Raji (cell line): Measurements from ENCODE around the gene ACTG1.
A peak's percentile ranks its signal among the peaks of the same experiment; 100 is the strongest.

ENCODE experiments used
- POLR2A ChIP-seq: IDR thresholded peaks from 2 replicates; pipeline ENCODE4 v1.6.1; 2011; ENCODE audit warnings: low read depth, low read length, control low read depth; ENCODE audit not compliant: insufficient read depth

Gene ACTG1

DNA sequence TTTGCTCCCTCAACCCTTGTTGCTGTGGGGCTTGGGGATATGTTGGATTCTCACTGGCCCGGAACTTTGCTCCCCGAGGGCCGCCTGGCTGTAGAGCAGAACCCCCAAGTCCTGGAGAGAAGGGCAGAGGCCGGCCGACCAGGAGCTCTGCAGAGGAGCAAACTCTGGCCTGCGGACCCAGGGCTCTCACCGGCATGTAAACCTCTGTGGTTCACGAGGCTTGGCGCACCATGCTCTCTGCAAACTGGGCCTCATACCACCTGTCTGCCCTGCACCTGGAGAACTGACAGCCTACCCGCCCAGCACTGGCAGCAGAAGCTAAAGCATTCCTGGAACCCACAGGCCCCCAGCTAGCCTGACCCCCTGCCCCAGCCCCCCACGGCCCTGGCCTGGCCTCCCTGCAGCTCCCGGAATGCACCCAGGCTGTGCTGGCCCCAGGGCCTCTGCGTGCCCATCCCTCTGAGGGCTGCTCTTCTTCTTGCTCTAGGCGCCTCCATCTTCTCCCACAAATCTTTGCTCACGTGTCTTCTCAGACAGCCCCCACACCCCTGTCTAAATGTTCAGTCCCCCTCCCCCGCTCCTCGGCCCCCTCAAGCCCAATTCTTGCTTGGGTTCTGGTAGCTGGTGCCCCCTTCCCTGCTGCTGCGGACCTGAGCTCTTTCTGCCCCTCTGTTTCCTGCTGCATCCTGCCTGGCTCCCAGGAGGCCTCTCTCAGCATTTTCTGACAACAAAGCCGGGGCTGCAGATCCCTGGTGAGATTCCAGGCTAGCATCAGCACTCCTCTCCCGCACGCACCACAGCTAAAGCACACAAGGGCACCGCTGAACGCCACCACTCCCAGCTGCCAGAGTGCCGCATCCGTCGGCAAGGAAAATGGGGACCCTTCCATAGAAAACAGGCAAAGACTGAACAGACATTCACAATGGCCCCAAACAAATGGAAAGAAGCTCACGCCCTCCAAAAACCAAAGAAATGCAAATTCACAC lies 23.3 kb downstream of the ACTG1 start:
- TF ChIP-seq POLR2A = no peak

DNA sequence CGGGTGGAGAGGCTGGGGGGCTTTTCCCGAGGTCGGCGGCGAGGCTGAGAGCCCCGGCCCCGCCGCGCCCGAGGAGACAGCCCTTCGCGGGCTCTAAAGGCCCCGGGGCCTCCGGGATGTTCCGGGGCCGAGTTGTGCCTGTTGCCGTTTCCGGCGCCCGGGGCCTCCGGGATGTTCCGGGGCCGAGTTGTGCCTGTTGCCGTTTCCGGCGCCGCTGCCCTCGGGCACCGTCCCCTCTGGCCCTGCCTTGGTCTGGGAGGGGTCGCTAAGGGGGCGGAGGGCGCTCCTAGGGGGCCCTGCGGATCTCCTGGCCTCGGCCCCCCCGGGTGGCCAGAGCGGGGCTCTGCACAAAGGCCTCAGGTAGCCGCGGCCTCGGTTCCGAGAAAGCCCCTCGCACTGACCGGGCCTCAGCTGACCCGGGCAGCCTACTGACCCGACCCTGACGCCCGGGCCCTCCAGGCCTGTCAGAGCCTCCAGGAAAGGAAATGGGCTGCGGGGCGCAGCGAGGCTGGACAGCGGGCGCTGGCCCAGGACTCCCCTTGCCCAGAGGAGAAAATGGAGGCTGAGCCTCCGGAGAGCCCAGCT lies 24.2 kb downstream of the ACTG1 start:
- no peak for TF ChIP-seq POLR2A

DNA sequence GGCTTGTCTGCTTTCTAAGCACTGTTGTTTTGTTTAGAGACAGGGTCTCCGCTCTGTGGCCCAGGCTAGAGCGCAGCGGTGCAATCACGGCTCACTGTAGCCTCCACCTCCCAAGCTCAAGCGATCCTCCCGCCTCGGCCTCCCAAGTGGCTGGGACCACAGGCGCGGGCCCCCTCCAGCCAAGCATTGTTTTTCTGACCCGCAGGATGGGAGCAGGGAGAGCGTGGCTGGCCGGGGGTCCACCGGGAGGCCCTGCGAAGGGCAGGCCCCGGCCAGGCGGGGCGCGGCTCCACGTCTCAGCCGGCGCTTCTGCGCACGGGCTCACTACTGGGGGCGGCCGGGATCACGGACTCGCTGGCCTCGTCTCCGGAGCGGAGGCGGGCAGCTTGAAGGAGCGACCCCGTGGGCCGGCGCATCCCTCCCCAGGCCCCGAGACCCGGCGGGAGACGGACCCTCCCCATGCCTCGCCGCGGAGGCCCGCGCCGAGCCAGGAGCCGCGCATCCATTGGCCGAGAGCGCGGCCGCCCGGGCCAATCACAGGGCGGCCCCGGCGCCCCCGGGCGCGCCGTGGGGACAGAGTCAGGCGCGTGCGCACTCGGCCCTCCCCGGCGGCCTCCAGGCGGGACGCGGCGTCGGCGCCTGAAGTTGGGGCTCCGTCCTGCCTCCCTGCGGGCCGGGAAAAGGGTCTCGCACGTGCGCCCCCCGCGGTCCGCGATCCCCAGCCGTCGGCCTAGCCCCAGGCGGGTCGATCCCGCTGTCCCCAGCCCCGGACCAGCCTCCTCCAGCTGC lies 24.9 kb downstream of the ACTG1 start:
- TF ChIP-seq POLR2A = no peak

DNA sequence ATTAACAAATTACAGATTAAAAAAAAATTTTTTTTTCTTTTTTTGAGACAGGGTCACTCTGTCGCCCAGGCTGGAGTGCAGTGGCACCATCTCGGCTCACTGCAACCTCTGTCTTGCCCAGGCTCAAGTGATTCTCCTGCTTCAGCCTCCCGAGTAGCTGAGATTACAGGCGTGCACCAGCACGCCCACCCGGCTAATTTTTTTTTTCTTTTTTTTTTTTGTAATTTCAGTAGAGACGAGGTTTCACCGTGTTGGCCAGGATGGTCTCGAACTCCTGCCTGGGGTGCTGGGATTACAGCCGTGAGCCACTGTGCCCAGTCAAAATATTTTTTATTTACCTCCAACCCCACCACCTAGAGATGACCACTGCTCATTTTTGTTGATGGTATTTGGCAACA lies 25.5 kb downstream of the ACTG1 start:
- no peak for TF ChIP-seq POLR2A

DNA sequence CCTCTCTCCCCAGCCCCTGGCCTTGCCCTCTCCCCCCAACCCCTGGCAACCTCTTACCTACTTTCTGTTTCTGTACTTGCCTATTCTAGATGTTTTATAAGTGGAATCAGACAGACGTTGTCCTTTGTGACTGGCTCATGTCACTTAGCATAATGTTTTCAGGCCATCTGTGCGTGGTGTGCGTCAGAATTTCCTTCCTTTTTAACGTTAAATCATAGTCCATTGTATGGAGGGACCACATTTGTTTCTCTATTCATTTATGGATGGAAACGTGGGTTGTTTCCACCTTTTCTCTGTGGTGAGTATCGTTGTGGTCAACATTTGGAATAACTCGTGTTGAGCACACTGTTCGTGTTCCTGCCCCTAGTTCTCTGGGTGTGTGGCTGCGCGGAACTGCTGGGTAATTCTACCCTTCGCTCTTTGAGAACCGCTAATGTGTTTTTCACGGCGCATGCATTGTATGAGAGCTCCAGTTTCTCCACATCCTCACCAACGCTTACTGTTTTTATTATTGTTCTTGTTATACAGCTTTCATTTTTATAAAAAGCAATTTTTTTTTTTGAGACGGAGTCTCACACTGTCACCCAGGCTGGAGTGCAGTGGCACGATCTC lies 26.3 kb downstream of the ACTG1 start:
- no peak for TF ChIP-seq POLR2A

DNA sequence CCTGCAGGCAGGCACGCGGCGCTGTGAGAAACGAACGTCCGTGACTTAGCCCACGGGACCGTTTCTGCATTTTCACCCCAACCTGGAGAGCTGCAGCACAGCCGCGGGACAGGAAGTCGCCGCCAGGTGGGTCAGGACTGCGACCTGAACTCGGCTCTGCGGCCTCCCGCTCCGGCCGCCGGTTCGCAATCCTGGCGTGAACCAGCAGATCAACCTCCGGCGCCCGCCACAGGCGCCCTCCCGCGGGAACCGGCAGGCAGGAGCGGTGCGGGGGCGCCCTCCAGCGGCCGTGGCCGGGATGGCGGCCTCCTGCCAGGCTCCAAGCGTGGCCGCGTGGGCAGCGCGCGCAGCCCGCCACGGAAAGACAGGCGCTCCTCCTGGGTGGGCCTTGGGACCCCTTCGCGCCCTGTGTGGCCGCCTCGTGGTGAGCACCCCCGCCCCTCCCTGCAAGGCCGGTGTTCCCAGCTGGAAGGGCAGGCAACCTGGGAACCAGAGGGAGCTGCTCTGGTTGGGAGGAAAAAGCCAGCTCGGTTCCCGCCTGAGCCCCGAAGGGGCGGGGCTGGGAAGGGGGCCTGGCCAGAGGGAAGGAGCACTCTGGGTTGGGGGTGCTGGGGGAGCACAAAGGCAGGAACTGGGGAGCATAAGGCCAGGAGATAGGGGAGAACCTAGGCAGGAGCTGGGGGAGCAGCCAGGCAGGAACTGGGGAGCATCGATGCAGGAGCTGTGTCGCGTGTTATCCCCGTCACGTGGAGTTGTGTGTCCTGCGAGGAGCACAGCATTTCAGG lies 28.2 kb downstream of the ACTG1 start:
- peak; percentile 50 for TF ChIP-seq POLR2A

DNA sequence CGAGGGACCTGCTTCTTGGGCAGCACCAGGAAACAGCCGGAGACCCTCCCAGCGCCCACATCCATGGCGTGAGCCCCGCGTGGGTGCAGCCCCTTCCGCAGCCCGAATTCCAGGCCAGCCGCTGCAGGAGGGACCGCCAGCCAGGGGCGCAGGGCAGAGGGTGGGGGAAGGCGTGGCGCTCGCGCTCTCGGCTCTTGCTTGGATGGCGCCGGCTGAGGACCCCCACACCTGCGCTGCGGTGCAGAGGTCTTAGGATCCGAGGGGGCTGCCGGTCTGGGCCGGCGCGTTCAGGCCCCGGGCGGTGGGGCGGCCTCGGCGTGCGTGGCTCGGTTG lies 28.8 kb downstream of the ACTG1 start:
- TF ChIP-seq POLR2A = no peak

DNA sequence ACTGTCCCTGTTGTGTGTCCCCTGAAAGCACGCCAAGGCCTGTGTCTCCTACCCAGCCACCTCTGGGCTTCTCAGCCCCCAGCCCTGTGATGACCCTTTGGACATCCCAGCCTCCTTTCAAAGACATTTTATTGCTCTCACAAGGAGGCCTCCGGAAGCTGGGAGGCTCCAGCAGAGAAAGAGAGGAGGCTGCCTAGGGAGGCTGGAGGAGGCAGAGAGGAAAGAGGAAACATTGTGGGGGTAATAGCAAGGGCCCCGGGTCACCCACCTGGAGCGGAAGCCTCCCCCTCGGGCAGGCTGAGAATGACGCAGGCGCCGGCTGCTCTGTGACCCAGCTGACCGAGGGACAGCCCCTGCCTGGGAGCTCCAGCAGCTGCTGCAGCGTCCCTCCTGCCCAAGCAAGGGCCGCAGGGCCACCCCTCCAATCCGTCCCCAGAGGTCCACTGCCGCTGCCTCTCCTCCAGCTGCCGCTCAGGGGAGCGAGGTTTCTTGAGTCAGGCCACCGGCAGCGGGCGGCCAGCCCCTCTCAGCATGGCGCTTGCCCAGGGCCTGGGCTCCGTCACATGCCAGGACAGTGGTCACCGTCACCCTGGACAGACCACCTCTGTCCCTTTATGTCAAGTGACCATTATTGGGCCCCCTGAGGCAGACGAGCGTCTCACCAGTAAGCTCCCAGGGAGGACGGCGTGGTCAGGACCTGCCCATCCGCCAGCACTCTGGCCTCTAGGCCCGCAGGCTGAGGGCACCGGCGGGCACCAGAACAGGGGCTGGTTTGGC lies 29.3 kb downstream of the ACTG1 start:
- TF ChIP-seq POLR2A = no peak

DNA sequence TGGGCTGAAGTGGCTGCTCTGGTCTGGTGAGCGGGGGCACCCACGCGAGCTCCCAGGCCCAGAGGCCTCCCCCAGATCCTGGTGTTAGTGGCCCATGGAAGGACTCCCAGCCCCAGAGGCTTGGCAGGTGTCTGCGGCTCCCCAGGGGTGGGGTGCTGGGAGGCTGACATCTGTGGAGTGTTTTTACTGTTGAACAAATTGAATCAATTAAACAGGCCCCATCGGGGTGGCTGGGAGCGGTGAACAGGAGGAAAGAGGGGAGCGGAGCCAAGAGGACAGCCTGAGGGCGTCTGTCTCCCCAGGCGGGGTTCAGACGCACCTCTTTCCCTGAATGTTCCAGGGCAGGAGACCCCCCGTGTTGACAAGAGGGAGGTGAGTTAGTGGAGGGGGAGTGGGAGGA lies 29.9 kb downstream of the ACTG1 start:
- no peak for TF ChIP-seq POLR2A

DNA sequence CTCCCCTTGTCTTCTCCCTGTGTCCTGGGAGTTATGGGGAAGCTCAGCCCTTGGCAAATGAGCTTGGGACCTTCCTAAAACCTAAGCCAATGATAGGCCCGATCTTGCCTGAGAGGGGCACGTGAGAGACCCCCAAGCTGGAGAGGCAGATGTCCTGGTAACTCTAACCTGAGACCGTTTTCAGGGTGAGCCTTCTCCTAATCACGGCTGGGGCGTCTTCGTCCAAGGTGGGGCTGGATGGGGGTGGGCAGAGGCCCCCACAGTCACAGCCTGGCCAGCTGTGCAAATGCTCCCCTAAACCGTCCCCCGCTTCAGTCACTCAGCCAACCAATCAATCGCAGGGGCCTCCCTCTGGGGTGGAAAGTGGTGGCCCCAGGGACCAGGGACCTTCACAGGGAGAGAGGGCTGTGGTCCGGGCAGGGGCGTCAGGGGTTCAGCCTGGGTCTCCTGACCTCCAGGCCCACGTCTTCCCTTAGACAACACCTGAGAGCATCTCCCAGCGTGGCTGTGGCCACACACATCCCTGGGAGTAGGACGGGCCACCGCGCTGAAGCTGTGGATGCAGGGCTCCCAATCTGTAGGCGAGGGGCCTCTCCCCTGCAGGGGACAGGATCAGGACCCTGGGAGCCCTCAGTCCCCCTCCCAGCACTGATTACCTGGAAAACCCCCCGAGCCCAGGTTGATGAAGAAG lies 30.6 kb downstream of the ACTG1 start:
- TF ChIP-seq POLR2A = no peak

DNA sequence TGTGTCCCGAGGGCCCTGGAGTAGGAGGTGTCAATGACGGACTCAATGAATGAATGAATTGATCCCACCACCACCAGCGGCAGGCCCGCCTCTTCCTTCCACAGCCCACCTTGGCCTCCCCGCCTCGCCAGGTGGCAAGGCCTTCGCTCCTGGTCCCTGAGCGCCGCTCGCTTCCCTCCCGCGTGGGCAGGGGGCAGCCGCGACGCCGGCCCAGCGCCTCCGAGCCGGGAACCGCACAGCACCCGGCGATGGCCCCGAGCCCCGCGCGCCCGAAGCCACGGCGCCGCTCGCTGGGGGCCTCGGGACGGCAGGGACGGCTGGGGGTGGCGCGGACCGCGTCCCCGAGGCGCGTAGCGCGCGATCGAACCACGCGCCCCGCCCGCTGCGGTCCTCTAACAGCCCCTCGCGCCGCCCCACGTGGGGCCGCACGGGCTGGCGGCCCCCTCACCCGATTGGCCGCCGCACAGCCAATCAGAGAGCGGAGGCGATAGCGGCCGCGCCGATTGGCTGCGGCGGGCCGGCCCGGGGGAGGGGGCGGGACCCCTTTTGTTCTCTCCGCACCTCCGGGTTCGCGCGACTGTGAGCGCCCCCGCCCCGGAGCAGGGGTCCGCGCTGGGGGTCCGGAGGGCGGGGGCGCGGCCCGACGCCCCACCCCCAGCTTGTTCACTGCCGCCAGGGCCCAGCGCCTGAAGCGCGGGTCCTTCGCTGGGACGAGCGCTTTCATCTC lies 31.4 kb downstream of the ACTG1 start:
- no peak for TF ChIP-seq POLR2A
